ENCODE measurements around the gene TMTC1.

The TMTC1 gene

GRCh38 chr12:29640589-29641345 lies 143.0 kb downstream of the TMTC1 start (continued):
- no peak for TF ChIP-seq TSHZ2 (CRISPR knock-in tag; IDR thresholded peaks at IDR 0.05)

DNA sequence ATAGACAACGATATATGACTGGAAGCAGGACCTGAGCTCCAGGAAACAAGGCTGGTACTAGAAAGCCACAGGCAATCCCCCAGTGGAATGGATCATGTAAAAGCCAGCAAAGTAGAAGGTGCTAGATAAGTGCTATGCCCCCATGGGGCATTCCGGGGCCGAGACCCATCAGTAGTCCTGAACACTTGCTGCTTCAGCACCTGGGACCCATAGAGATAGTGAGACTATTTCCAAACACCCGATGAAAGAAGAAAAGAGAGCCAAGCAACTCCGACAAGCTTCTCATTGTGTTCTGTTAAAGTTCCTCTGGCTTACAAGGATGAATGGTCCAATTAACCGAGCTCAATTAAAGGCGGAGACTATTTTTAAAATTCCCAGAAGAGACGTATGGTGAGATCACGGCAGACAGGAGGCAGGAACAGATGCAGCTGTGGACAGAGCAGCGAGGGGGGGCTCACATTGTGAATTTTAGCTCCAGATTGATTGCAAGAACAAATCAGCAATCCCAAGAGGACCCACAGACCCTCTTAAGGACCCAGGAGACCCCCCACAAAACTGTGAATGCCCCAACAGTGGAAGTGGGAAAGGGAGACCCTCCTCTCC lies 143.7 kb downstream of the TMTC1 start:
- TF ChIP-seq TCF4 (CRISPR knock-in tag; IDR thresholded peaks at IDR 0.05; ENCODE audit: borderline replicate concordance), result no peak
- no peak for TF ChIP-seq ZC3H10 (CRISPR knock-in tag; IDR thresholded peaks at IDR 0.05)
- no peak for TF ChIP-seq GLIS3 (CRISPR knock-in tag; IDR thresholded peaks at IDR 0.05)
- TF ChIP-seq ESRRG (CRISPR knock-in tag; IDR thresholded peaks at IDR 0.05), result no peak
- TF ChIP-seq, protein P1, sequence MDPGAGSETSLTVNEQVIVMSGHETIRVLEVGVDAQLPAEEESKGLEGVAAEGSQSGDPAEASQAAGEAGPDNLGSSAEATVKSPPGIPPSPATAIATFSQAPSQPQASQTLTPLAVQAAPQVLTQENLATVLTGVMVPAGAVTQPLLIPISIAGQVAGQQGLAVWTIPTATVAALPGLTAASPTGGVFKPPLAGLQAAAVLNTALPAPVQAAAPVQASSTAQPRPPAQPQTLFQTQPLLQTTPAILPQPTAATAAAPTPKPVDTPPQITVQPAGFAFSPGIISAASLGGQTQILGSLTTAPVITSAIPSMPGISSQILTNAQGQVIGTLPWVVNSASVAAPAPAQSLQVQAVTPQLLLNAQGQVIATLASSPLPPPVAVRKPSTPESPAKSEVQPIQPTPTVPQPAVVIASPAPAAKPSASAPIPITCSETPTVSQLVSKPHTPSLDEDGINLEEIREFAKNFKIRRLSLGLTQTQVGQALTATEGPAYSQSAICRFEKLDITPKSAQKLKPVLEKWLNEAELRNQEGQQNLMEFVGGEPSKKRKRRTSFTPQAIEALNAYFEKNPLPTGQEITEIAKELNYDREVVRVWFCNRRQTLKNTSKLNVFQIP (CRISPR knock-in tag; IDR thresholded peaks at IDR 0.05; ENCODE audit: borderline replicate concordance, low read depth), result no peak
- no peak for ATAC-seq

- no peak for ATAC-seq
- TF ChIP-seq, protein P1 (CRISPR knock-in tag; IDR thresholded peaks at IDR 0.05; ENCODE audit: borderline replicate concordance, low read depth), result no peak
- TF ChIP-seq ZNF70 (CRISPR knock-in tag; IDR thresholded peaks at IDR 0.05), result no peak
- no peak for TF ChIP-seq GLIS3 (CRISPR knock-in tag; IDR thresholded peaks at IDR 0.05)
- TF ChIP-seq RARB (CRISPR knock-in tag; IDR thresholded peaks at IDR 0.05), result no peak
- TF ChIP-seq, protein P2, sequence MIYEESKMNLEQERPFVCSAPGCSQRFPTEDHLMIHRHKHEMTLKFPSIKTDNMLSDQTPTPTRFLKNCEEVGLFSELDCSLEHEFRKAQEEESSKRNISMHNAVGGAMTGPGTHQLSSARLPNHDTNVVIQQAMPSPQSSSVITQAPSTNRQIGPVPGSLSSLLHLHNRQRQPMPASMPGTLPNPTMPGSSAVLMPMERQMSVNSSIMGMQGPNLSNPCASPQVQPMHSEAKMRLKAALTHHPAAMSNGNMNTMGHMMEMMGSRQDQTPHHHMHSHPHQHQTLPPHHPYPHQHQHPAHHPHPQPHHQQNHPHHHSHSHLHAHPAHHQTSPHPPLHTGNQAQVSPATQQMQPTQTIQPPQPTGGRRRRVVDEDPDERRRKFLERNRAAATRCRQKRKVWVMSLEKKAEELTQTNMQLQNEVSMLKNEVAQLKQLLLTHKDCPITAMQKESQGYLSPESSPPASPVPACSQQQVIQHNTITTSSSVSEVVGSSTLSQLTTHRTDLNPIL (CRISPR knock-in tag; IDR thresholded peaks at IDR 0.05; ENCODE audit: low read depth), result no peak
- no peak for TF ChIP-seq ZNF8 (CRISPR knock-in tag; IDR thresholded peaks at IDR 0.05)
- no peak for TF ChIP-seq ESRRG (CRISPR knock-in tag; IDR thresholded peaks at IDR 0.05)
Measured at GRCh38 chr12:29638528-29638927, 145.2 kb downstream of the TMTC1 start.

DNA sequence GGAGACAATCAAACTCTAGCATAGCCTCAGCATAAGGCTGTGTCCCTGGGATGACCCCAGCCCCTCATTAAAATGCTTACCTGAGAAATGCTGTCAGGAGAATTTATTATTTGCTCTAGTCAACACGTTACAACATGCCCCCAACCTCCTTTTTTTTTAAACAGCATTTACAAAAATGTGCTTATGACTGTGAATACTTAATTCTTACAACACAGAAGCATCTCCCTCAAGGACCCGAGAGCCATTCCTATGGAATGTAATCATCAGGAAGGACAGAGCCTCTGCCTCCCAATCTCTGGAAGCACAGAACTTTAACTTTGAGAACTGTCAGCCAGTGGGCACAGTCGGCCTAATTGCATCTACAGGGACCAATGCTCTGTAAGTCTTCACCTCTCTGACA lies 149.7 kb downstream of the TMTC1 start:
- TF ChIP-seq, protein P2 (CRISPR knock-in tag; IDR thresholded peaks at IDR 0.05; ENCODE audit: low read depth), result no peak
- no peak for TF ChIP-seq ZNF70 (CRISPR knock-in tag; IDR thresholded peaks at IDR 0.05)
- TF ChIP-seq ISL1 (CRISPR knock-in tag; IDR thresholded peaks at IDR 0.05), result no peak
- no peak for TF ChIP-seq SNAI2 (CRISPR knock-in tag; IDR thresholded peaks at IDR 0.05)
- no peak for TF ChIP-seq RARB (CRISPR knock-in tag; IDR thresholded peaks at IDR 0.05)
- no peak for TF ChIP-seq OSR1 (CRISPR knock-in tag; IDR thresholded peaks at IDR 0.05)
- no peak for TF ChIP-seq ZFP30 (CRISPR knock-in tag; IDR thresholded peaks at IDR 0.05)
- no peak for TF ChIP-seq ARNTL (CRISPR knock-in tag; IDR thresholded peaks at IDR 0.05; ENCODE audit: borderline replicate concordance, low read depth)
- no peak for TF ChIP-seq ZFP3 (CRISPR knock-in tag; IDR thresholded peaks at IDR 0.05)
- TF ChIP-seq PPARA (CRISPR knock-in tag; IDR thresholded peaks at IDR 0.05; ENCODE audit: borderline replicate concordance), result no peak
- TF ChIP-seq CSDC2 (CRISPR knock-in tag; IDR thresholded peaks at IDR 0.05), result no peak
- no peak for TF ChIP-seq BACH2 (CRISPR knock-in tag; IDR thresholded peaks at IDR 0.05; ENCODE audit: borderline replicate concordance)
- TF ChIP-seq TCF4 (CRISPR knock-in tag; IDR thresholded peaks at IDR 0.05; ENCODE audit: borderline replicate concordance), result no peak
- no peak for TF ChIP-seq TSHZ2 (CRISPR knock-in tag; IDR thresholded peaks at IDR 0.05)
- no peak for TF ChIP-seq ZC3H10 (CRISPR knock-in tag; IDR thresholded peaks at IDR 0.05)
- no peak for TF ChIP-seq TOX (CRISPR knock-in tag; IDR thresholded peaks at IDR 0.05; ENCODE audit: borderline replicate concordance)
- TF ChIP-seq ZNF565 (CRISPR knock-in tag; conservative IDR thresholded peaks at IDR 0.05; ENCODE audit: low read depth), result no peak
- TF ChIP-seq, protein P1 (CRISPR knock-in tag; IDR thresholded peaks at IDR 0.05; ENCODE audit: borderline replicate concordance, low read depth), result no peak
- ATAC-seq, result no peak
